ENCODE results near the gene TNNC1. TPM values are rescaled to one million over a fixed set of nuclear protein-coding genes. Genes with fewer than 3 reads are reported as not detected.

The TNNC1 gene
- total RNA-seq, 2 experiments from 2014 or later = 0.57 to 3.2 TPM

DNA sequence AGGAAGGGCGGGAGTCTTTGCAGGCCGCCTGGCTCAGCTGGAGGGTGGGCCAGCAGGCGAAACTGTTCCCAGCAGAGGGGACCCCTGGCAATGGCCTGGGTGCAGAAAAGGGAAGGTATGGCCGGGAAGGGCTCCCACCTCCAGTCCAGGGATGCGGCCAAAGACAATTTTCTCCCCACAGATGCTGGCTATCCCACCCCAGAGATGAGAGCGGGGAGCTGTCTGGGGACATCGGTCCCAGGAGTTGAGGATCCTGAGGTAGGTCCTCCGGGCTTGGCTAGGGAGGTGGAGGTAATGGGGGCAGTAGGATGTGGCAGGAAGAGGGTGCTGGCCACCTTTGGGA lies 10.6 kb downstream of the TNNC1 start:
- no TSS peak for BruUV-seq (replicated peaks)
- H2AFZ ChIP-seq (ENCODE audit: low read length) = no peak overlapping the region
- H3K9me2 ChIP-seq (ENCODE audit: insufficient read depth, low read length) = no peaks in the 10 kb centered on the region
- intact Hi-C loops (cut with micrococcal nuclease; ENCODE audit: unreplicated experiment) = loop anchor here (10.0 kb wide), 1 partner anchor 68 kb away; no protein-coding TSS in a partner anchor
- no peaks in the 10 kb centered on the region for H3K36me3 ChIP-seq (ENCODE audit: insufficient read depth, low read length)
- ChIA-PET CTCF (ENCODE audit: unreplicated experiment) (interaction anchor here (0.8 kb wide), 1 partner anchor 11 kb away, joined by 3 read pairs; no protein-coding TSS in a partner anchor), POLR2A (no interaction called here)
- H3K4me3 ChIP-seq (ENCODE audit: low read depth, low read length, poor library complexity, severe bottlenecking) = no peak overlapping the region
- TF ChIP-seq, protein P1, sequence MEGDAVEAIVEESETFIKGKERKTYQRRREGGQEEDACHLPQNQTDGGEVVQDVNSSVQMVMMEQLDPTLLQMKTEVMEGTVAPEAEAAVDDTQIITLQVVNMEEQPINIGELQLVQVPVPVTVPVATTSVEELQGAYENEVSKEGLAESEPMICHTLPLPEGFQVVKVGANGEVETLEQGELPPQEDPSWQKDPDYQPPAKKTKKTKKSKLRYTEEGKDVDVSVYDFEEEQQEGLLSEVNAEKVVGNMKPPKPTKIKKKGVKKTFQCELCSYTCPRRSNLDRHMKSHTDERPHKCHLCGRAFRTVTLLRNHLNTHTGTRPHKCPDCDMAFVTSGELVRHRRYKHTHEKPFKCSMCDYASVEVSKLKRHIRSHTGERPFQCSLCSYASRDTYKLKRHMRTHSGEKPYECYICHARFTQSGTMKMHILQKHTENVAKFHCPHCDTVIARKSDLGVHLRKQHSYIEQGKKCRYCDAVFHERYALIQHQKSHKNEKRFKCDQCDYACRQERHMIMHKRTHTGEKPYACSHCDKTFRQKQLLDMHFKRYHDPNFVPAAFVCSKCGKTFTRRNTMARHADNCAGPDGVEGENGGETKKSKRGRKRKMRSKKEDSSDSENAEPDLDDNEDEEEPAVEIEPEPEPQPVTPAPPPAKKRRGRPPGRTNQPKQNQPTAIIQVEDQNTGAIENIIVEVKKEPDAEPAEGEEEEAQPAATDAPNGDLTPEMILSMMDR (conservative IDR thresholded peaks at IDR 0.05; ENCODE audit: low read length) = no peak
- no peak for TF ChIP-seq EZH2phosphoT487 (IDR thresholded peaks at IDR 0.05; ENCODE audit: borderline replicate concordance, low read depth, low read length)
- H3K9me3 ChIP-seq (ENCODE audit: low read length) = no peaks in the 10 kb centered on the region
- H3K4me1 ChIP-seq (ENCODE audit: insufficient read depth, low read length, poor library complexity, severe bottlenecking) = no peaks in the 10 kb centered on the region
- H4K20me1 ChIP-seq (ENCODE audit: insufficient read depth, low read length) = no peaks in the 10 kb centered on the region
- DNase-seq (ENCODE audit: low spot score) = no peak
- H3K27ac ChIP-seq (ENCODE audit: low read depth, low read length, poor library complexity, severe bottlenecking) = no peak overlapping the region
- H3K4me2 ChIP-seq (ENCODE audit: low read length) = no peak overlapping the region
- H3K79me2 ChIP-seq (ENCODE audit: insufficient read depth, low read depth, low read length) = no peaks in the 10 kb centered on the region

DNA sequence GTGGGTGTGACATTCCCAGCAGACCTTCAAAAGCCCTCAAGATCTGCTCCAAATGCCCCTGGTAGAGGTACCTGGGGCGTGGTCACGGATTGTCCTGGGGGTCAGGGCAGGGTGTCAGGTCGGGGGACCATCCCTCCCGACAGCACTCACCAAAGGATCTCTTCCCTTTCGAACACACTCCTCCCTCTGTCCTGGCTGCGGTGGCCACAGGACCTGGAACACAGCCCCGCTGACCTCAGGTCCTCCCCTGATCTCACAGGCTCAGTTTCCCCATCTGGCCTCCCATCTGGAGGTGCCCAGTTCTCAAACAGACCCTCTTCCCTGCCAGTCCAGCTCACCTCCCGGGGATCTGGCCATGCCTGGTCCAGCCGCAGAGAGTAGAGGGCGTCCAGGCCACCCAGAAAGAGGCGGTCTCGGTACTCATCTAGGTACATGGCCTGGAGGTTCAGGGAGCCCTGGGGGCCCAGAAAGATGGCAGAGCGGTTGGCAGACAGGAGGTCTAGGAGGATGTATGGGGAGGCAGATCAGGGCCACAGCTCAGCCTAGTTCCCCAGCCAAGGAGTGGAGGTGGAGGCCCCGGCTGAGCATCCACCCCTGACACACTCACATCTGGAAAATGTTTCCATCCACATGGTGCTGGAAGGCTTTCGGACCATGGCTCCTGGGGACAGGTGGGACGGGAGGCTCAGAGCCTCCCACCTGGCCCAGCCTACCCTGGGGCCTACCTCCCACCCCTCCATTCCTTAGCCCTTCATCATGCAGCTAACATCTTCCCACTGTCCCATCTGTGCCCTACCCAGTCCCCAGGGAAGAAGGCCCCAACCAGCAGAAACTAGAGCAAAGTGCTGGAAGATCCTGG lies 11.2 kb downstream of the TNNC1 start:
- H3K9me2 ChIP-seq (ENCODE audit: insufficient read depth, low read length) = no peaks in the 10 kb centered on the region
- no peaks in the 10 kb centered on the region for H3K79me2 ChIP-seq (ENCODE audit: insufficient read depth, low read depth, low read length)
- intact Hi-C loops (cut with micrococcal nuclease; ENCODE audit: unreplicated experiment) = loop anchor here (10.0 kb wide), 1 partner anchor 68 kb away; no protein-coding TSS in a partner anchor
- TF ChIP-seq, protein P1 (conservative IDR thresholded peaks at IDR 0.05; ENCODE audit: low read length) = no peak
- TF ChIP-seq EZH2phosphoT487 (IDR thresholded peaks at IDR 0.05; ENCODE audit: borderline replicate concordance, low read depth, low read length) = no peak
- no peak overlapping the region for H3K4me2 ChIP-seq (ENCODE audit: low read length)
- H4K20me1 ChIP-seq (ENCODE audit: insufficient read depth, low read length) = no peaks in the 10 kb centered on the region
- no peak overlapping the region for H3K4me3 ChIP-seq (ENCODE audit: low read depth, low read length, poor library complexity, severe bottlenecking)
- H3K27ac ChIP-seq (ENCODE audit: low read depth, low read length, poor library complexity, severe bottlenecking) = no peak overlapping the region
- BruUV-seq (replicated peaks) = no TSS peak
- H2AFZ ChIP-seq (ENCODE audit: low read length) = no peak overlapping the region
- no peaks in the 10 kb centered on the region for H3K4me1 ChIP-seq (ENCODE audit: insufficient read depth, low read length, poor library complexity, severe bottlenecking)
- ChIA-PET POLR2A (no interaction called here), CTCF (ENCODE audit: unreplicated experiment) (interaction anchor here (0.6 to 0.8 kb wide), 2 partner anchors 11 to 1854 kb away, joined by 3 read pairs; no protein-coding TSS in a partner anchor)
- H3K36me3 ChIP-seq (ENCODE audit: insufficient read depth, low read length) = no peaks in the 10 kb centered on the region
- DNase-seq (ENCODE audit: low spot score) = no peak
- no peaks in the 10 kb centered on the region for H3K9me3 ChIP-seq (ENCODE audit: low read length)
